ENCODE data around the gene GOLGA5. TPM values are rescaled to one million over a fixed set of nuclear protein-coding genes. Genes with fewer than 3 reads are reported as not detected.
"Not testable (repeated sequence)": the region's sequence is repeated elsewhere in the genome, so short reads cannot be mapped to it uniquely, and the experiment has no call there.

Gene GOLGA5
- total RNA-seq, 1 experiment from 2014 or later, result 35.4 TPM

- no peak for DNase-seq (ENCODE audit: low spot score)
Measured at GRCh38 chr14:92780444-92781232, 13.5 kb upstream of the GOLGA5 start.

GRCh38 chr14:92781350-92781749 is 12.8 kb upstream of the GOLGA5 start:
- no peak for DNase-seq (ENCODE audit: low spot score)

- DNase-seq (ENCODE audit: low spot score), result peak; percentile 57
Measured at GRCh38 chr14:92783813-92784431, 10.2 kb upstream of the GOLGA5 start.

- peak; percentile 72 for DNase-seq (ENCODE audit: low spot score)
Measured at GRCh38 chr14:92785667-92786426, 8.3 kb upstream of the GOLGA5 start.

GRCh38 chr14:92786427-92786756 is 7.7 kb upstream of the GOLGA5 start:
- no peak for DNase-seq (ENCODE audit: low spot score)

- DNase-seq (ENCODE audit: low spot score), result no peak
Measured at GRCh38 chr14:92787554-92787953, 6.6 kb upstream of the GOLGA5 start.

- DNase-seq (ENCODE audit: low spot score), result no peak
Measured at GRCh38 chr14:92789457-92790089, 4.5 kb upstream of the GOLGA5 start.

- DNase-seq (ENCODE audit: low spot score), result no peak
Measured at GRCh38 chr14:92792885-92793284, 1.2 kb upstream of the GOLGA5 start.

GRCh38 chr14:92794547-92794941 is 439 bp downstream of the GOLGA5 start:
- DNase-seq (ENCODE audit: low spot score), result no peak

GRCh38 chr14:92794961-92795360 is 856 bp downstream of the GOLGA5 start:
- no peak for DNase-seq (ENCODE audit: low spot score)

- DNase-seq (ENCODE audit: low spot score), result no peak
Measured at GRCh38 chr14:92797935-92798653, 4.0 kb downstream of the GOLGA5 start.

- DNase-seq (ENCODE audit: low spot score), result no peak
Measured at GRCh38 chr14:92798811-92799210, 4.7 kb downstream of the GOLGA5 start.

- no peak for DNase-seq (ENCODE audit: low spot score)
Measured at GRCh38 chr14:92800012-92800411, 5.9 kb downstream of the GOLGA5 start.

GRCh38 chr14:92800525-92800924 is 6.4 kb downstream of the GOLGA5 start:
- no peak for DNase-seq (ENCODE audit: low spot score)

GRCh38 chr14:92801917-92802316 is 7.8 kb downstream of the GOLGA5 start:
- DNase-seq (ENCODE audit: low spot score), result no peak

- DNase-seq (ENCODE audit: low spot score), result no peak
Measured at GRCh38 chr14:92802678-92803077, 8.6 kb downstream of the GOLGA5 start.

GRCh38 chr14:92813201-92813600 is 19.1 kb downstream of the GOLGA5 start:
- no peak for DNase-seq (ENCODE audit: low spot score)

GRCh38 chr14:92819011-92819597 is 25.0 kb downstream of the GOLGA5 start:
- DNase-seq (ENCODE audit: low spot score), result no peak

GRCh38 chr14:92819680-92820535 is 25.8 kb downstream of the GOLGA5 start:
- DNase-seq (ENCODE audit: low spot score), result not testable (repeated sequence)

- DNase-seq (ENCODE audit: low spot score), result not testable (repeated sequence)
Measured at GRCh38 chr14:92820536-92820840, 26.4 kb downstream of the GOLGA5 start.
